ENCODE results near the gene PDZRN3. TPM values are rescaled to one million over a fixed set of nuclear protein-coding genes. Genes with fewer than 3 reads are reported as not detected.

Gene PDZRN3
- total RNA-seq, 1 donor from 2014 or later = 28.7 TPM

GRCh38 chr3:73626106-73626505 is 1.4 kb upstream of the PDZRN3 start:
- Mint-ChIP-seq H3K27ac (no peak overlapping the region), H3K4me3 (ENCODE audit: low read depth) (peak overlapping the region; percentile 79), H3K27me3 (peaks cover 27% of the 10 kb centered on the region), H3K36me3 (ENCODE audit: insufficient read depth) (no peaks in the 10 kb centered on the region), H3K4me1 (ENCODE audit: low read depth) (peaks cover 23% of the 10 kb centered on the region), H3K9me3 (ENCODE audit: low read depth) (no peaks in the 10 kb centered on the region)
- TF ChIP-seq, protein P1, sequence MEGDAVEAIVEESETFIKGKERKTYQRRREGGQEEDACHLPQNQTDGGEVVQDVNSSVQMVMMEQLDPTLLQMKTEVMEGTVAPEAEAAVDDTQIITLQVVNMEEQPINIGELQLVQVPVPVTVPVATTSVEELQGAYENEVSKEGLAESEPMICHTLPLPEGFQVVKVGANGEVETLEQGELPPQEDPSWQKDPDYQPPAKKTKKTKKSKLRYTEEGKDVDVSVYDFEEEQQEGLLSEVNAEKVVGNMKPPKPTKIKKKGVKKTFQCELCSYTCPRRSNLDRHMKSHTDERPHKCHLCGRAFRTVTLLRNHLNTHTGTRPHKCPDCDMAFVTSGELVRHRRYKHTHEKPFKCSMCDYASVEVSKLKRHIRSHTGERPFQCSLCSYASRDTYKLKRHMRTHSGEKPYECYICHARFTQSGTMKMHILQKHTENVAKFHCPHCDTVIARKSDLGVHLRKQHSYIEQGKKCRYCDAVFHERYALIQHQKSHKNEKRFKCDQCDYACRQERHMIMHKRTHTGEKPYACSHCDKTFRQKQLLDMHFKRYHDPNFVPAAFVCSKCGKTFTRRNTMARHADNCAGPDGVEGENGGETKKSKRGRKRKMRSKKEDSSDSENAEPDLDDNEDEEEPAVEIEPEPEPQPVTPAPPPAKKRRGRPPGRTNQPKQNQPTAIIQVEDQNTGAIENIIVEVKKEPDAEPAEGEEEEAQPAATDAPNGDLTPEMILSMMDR (IDR thresholded peaks at IDR 0.05; ENCODE audit: unreplicated experiment) = no peak
- DNase-seq (ENCODE audit: low spot score, unreplicated experiment) = no peak

- Mint-ChIP-seq H3K4me1 (ENCODE audit: low read depth) (peaks cover 25% of the 10 kb centered on the region), H3K27ac (no peak overlapping the region), H3K36me3 (ENCODE audit: insufficient read depth) (no peaks in the 10 kb centered on the region), H3K9me3 (ENCODE audit: low read depth) (no peaks in the 10 kb centered on the region), H3K27me3 (peaks cover 25% of the 10 kb centered on the region), H3K4me3 (ENCODE audit: low read depth) (peak overlapping the region; percentile 79)
- peak; percentile 49 for DNase-seq (ENCODE audit: low spot score, unreplicated experiment)
- TF ChIP-seq, protein P1 (IDR thresholded peaks at IDR 0.05; ENCODE audit: unreplicated experiment) = peak; percentile 30
Measured at GRCh38 chr3:73624017-73624820, 522 bp downstream of the PDZRN3 start.

DNA sequence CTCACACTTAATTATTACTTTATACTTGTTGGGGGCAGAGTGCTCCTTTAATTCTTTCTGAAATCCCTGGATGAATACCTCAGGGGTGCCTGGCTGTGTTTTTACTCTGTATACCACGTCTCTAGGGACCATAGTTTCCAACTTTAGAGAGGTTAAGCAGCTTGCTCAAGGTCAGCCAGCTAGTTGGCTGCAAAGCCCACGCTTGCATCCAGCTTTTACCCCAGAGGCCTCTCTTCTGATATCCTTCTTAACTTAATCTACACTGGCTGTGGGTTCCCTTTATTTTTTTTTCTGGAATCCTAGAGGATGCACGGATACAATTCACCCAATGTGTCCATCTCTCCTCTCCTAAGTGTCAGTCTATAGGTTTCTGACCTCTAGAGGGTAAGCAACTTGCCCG is 1.4 kb downstream of the PDZRN3 start:
- peak overlapping the region; percentile 15 for H3K27ac Mint-ChIP-seq

DNA sequence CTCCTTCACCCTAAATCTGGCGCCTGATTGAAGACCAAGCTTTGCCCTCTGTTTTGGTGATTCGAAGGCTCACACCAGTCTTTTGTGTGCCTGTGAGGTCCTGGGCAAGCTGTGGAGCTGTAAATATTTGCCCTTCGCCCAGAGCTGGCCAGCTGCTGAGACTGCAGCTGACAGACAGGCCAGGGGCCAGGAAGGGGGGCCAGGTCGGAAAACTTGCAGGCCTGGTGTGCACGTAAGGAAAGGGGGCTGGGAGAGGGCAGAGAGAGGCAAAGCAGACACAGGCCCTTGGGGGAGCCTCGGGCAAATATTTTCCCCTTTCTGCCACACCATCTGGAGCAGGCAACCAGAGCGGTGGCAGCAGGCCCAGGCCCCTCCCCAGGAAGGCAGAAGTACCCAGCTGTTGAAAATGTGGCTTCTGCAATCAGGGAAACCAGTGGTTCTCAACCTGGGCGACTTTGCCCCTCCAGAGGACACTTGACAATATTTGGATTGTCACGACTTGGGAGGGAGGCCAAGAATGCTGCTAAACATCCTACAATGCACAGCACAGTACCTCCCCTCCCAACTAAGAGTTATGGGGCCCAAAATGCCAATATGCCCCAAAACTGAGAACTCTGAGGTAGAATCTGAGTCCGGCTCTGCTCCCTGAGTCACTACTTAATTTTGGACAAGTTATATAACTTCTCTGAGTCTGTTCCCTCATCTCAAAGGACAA is 2.5 kb downstream of the PDZRN3 start:
- H3K9me3 Mint-ChIP-seq (ENCODE audit: low read depth) = no peaks in the 10 kb centered on the region
- H3K27me3 Mint-ChIP-seq = peaks cover 18% of the 10 kb centered on the region
- H3K4me1 Mint-ChIP-seq (ENCODE audit: low read depth) = peaks cover 25% of the 10 kb centered on the region
- TF ChIP-seq, protein P1 (IDR thresholded peaks at IDR 0.05; ENCODE audit: unreplicated experiment) = no peak
- H3K27ac Mint-ChIP-seq = peak overlapping the region; percentile 95
- H3K4me3 Mint-ChIP-seq (ENCODE audit: low read depth) = peak overlapping the region; percentile 78
- peak; percentile 57 for DNase-seq (ENCODE audit: low spot score, unreplicated experiment)
- no peaks in the 10 kb centered on the region for H3K36me3 Mint-ChIP-seq (ENCODE audit: insufficient read depth)

More for the DNA sequence above, 1.4 kb downstream of the PDZRN3 start:
- Mint-ChIP-seq H3K36me3 (ENCODE audit: insufficient read depth) (no peaks in the 10 kb centered on the region), H3K9me3 (ENCODE audit: low read depth) (no peaks in the 10 kb centered on the region), H3K4me1 (ENCODE audit: low read depth) (peaks cover 25% of the 10 kb centered on the region), H3K4me3 (ENCODE audit: low read depth) (peak overlapping the region; percentile 78), H3K27me3 (peaks cover 22% of the 10 kb centered on the region)
- DNase-seq (ENCODE audit: low spot score, unreplicated experiment) = no peak
- TF ChIP-seq, protein P1 (IDR thresholded peaks at IDR 0.05; ENCODE audit: unreplicated experiment) = no peak

- TF ChIP-seq, protein P1 (IDR thresholded peaks at IDR 0.05; ENCODE audit: unreplicated experiment) = no peak
- peaks cover 25% of the 10 kb centered on the region for H3K4me1 Mint-ChIP-seq (ENCODE audit: low read depth)
- H3K36me3 Mint-ChIP-seq (ENCODE audit: insufficient read depth) = peaks cover 1% of the 10 kb centered on the region
- peaks cover 10% of the 10 kb centered on the region for H3K27me3 Mint-ChIP-seq
- no peaks in the 10 kb centered on the region for H3K9me3 Mint-ChIP-seq (ENCODE audit: low read depth)
- no peak for DNase-seq (ENCODE audit: low spot score, unreplicated experiment)
- H3K4me3 Mint-ChIP-seq (ENCODE audit: low read depth) = peak overlapping the region; percentile 62
- peak overlapping the region; percentile 95 for H3K27ac Mint-ChIP-seq
Measured at GRCh38 chr3:73621388-73621787, 3.4 kb downstream of the PDZRN3 start.

All from progenitor cell of endocrine pancreas (in vitro differentiated cells).